ENCODE results near the gene COA8.
"Not testable (repeated sequence)": the region's sequence is repeated elsewhere in the genome, so short reads cannot be mapped to it uniquely, and the experiment has no call there.

COA8 gene

DNA sequence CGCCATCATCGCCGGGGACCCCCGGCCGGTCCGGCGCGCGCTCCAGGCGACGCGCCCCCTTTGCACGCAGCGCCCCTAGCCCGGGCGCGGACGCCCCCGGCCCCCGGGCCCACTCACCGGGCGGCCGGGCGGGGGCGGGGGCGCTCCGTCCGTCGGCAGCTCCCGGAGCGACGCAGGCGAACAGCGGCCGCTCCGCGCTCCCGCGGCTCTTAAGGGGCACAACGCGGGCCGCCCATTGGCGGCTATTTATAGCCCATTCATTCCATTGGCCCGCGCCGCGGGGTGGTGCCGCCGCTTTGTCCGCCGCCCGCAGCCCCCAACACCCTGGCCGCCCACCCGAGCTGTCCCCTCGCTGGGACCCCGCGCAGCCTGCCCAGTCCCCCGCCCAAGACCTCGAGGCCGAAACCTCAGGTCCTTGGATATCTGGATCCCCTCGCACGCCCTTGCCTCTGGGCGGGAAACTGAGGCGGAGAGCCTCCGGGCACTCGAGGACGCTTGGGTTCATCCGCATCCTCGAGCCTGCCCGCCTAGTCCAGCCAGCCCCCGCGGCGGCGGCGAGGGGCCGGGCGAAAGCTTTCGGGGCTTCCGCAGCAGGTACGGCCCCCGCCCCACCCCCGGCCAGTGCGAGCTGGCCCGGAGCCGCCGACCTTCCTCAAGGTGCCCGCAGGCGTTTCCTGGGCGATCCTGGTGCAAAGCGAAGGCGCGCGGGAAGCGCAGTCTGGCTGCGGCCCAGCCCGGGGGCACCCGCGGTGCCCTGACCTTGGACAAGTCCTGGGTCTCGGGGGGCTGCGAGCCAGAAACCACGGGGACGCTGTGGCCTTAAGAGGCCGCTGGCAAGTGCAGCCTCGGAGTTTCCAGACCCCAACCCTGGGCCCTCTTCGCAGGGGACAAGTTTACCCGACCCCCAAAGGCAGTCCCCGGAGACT, 39.8 kb upstream of the COA8 start, which contains the start of gene CKB:
Gene CKB (minus strand): TSS at position 182 of the 926 bp plus-strand sequence. CDS start 337 bp downstream, outside the sequence.
- TF ChIP-seq, protein P1, sequence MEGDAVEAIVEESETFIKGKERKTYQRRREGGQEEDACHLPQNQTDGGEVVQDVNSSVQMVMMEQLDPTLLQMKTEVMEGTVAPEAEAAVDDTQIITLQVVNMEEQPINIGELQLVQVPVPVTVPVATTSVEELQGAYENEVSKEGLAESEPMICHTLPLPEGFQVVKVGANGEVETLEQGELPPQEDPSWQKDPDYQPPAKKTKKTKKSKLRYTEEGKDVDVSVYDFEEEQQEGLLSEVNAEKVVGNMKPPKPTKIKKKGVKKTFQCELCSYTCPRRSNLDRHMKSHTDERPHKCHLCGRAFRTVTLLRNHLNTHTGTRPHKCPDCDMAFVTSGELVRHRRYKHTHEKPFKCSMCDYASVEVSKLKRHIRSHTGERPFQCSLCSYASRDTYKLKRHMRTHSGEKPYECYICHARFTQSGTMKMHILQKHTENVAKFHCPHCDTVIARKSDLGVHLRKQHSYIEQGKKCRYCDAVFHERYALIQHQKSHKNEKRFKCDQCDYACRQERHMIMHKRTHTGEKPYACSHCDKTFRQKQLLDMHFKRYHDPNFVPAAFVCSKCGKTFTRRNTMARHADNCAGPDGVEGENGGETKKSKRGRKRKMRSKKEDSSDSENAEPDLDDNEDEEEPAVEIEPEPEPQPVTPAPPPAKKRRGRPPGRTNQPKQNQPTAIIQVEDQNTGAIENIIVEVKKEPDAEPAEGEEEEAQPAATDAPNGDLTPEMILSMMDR (IDR thresholded peaks at IDR 0.05; ENCODE audit: low read depth, low read length) = no peak
- H3K4me3 ChIP-seq (ENCODE audit: low read depth, low read length) = peak within 1 kb of the TSS; percentile 53

DNA sequence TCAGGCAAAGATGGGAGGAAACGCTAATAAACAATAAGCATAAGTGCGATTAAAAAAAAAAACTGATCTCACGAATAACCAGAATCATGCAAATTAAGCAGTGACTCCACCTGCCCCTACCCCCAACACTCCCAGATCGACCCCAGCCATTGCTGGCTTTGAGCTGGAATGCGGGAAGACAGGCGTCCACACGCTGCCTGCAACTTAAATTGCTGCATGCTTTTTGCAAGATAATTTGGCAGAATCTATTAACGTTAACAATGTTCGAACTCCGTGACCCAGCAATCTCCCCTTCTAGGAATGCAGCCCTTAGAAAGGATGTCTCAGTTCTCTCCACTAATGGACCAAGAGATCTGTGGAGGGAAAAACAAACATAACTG, 39.2 kb upstream of the COA8 start:
- TF ChIP-seq, protein P1 (IDR thresholded peaks at IDR 0.05; ENCODE audit: low read depth, low read length) = no peak
- H3K4me3 ChIP-seq (ENCODE audit: low read depth, low read length) = no peak overlapping the region

DNA sequence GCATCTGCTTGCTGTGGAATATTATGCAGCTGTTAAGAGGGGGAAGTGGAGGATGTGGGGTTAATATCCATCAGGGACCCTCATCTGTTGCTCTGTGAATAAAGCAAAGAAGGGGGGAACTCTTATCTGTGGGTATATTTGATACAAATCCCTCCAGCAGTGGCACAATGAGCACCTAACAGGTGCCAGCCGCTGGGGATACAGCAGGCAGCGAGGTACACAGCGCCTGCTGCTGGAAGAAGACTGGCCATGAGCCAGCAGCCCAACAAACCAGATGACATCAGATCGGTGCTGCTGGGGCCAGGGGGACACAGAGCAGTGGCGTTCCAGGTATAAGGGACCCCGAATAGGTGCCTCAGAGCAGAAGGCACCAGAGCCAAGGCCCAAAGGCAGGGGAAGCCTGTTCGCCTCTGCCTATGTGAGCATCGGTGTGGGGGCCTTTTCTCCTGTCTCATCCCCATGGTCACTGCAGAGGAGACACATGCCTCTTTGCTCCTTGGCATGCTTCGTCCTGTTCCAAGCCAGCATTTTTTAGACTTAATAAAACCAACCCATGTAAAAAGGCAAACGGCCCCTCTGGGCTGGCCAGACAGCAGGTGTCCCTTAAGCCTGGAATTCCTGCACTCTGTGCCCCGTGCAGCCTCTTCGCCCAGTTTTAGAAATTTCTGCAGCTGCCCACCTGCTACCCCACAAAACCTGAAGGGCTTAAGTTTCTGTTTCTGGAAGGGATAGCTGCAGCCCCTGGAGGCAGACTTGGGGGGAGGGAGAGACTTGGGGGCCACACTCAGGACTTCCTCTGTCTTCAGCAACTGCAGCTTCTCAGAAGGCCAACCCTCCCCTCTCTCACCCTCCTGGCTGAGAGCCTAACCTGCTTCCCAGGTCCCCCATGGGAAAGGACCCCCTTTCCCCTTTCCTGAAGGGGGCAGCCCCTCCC, 38.5 kb upstream of the COA8 start:
- TF ChIP-seq, protein P1 (IDR thresholded peaks at IDR 0.05; ENCODE audit: low read depth, low read length) = no peak
- H3K4me3 ChIP-seq (ENCODE audit: low read depth, low read length) = no peak overlapping the region

- not testable (repeated sequence) for H3K4me3 ChIP-seq (ENCODE audit: low read depth, low read length)
These were observed 37.1 kb upstream of the COA8 start for GRCh38 chr14:103525430-103526246.

GRCh38 chr14:103526247-103526913, 36.4 kb upstream of the COA8 start:
- TF ChIP-seq, protein P1 (IDR thresholded peaks at IDR 0.05; ENCODE audit: low read depth, low read length) = no peak
- no peak overlapping the region for H3K4me3 ChIP-seq (ENCODE audit: low read depth, low read length)

DNA sequence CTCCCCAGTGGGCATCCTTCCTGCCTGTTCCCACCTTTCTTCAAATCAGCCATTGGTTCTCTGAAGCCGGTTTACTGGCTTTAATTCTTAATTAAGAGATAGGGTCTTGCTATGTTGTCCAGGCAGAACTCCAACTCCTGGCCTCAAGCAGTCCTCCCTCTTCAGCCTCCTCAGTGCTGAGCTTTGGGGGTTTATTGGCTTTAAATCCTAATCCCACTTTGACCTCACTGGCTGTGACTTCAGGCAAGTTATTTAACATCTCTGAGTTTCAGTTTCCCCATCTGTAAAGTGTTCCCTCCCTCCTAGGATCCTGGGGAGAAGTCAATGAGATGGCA, 35.9 kb upstream of the COA8 start:
- TF ChIP-seq, protein P1 (IDR thresholded peaks at IDR 0.05; ENCODE audit: low read depth, low read length) = no peak
- no peak overlapping the region for H3K4me3 ChIP-seq (ENCODE audit: low read depth, low read length)
